Activated naive CD4-positive, alpha-beta T cell treated with Interleukin-2 at 50 U/mL for 16 hours (primary cell): ENCODE measurements around the gene OR10H1.
"Not testable (repeated sequence)": the region's sequence is repeated elsewhere in the genome, so short reads cannot be mapped to it uniquely, and the experiment has no call there.

Source experiments
- DNase-seq: peaks from one replicate; pipeline ENCODE4 v3.0.0-alpha.2; 2020

The OR10H1 gene

DNA sequence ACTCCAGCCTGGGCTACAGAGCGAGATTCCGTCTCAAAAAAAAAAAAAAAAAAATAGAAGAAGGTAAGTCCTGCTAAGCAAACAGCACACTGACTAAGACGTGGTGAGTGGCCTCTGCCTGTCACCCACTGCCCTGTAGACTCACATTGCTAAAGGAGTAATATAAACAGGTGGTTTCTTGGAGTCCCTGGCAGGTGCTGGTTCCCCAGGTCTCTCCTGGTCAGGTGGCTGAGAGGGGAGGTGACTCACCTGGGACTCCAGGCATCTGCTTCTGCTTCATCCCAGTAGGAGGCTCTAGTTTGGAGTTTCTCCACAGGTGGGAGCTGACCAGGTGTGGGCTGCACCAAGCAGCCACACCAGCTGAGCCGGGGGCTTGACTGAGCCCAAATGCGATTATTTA lies at the start of gene OR10H1:
TSS of gene OR10H1 (minus strand) at position 359 of the 400 bp plus-strand sequence. CDS start 7,627 bp downstream, outside the sequence.
- no peak for DNase-seq

DNA sequence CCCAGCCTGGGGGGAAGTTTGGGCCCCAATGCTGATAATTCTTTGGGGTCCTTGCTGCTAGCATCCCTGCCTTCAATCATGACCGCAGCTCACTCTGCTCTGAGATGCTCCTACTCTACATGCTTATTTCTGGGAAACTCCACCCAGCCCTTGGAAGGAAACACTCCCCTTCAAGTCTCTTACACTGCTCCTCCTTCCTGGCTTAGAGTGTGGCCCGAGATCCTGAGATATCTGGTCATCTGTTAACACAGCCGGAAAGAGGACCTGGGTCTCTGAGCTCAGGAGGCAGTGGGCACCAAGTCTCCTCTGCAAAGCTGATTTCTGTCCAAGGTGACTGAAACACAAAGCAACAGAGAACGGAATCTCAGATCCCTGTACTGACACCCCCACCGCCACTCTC lies 49.4 kb upstream of the OR10H1 start:
- no peak for DNase-seq

GRCh38 chr19:15863272-15863671 lies 47.8 kb upstream of the OR10H1 start:
- DNase-seq = no peak

- DNase-seq = no peak
Observed at GRCh38 chr19:15862444-15862843, 47.0 kb upstream of the OR10H1 start.

DNA sequence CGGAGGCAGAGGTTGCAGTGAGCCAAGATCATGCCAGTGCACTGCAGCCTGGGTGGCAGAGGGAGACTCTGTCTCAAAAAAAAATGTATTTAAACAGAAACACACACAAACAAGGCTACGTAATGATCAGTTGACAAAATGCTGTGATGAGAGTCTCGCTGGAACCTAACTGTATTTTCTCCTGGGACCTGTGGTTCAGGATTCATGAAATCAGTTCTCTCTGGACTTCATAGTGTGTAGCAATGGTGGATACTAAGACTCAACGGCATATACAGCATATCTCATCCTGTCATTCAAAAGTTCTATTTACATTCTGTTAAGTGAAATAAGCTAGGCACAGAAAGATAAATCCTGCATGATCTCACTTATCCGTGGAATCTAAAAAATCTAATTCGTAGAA lies 45.1 kb upstream of the OR10H1 start:
- DNase-seq = no peak

DNA sequence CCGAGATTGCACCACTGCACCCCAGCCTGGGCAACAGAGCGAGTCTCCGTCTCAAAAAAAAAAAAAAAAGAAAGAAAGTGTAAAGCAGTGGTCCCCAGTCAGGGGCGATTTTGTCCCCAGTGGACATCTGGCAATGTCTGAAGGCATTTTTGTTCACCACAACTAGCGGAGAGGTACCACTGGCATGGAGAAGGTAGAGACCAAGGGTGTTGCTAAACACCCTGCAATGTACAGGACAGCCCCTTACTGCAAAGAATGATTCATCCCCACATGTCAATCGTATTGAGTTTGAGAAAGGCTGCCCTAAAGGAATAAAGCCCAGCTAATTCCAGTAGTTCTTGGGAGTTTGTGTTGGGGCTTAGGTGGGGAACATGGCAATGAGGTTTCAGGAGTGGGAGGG lies 43.7 kb upstream of the OR10H1 start:
- DNase-seq = no peak

- DNase-seq = no peak
Observed at GRCh38 chr19:15850385-15850784, 34.9 kb upstream of the OR10H1 start.

DNA sequence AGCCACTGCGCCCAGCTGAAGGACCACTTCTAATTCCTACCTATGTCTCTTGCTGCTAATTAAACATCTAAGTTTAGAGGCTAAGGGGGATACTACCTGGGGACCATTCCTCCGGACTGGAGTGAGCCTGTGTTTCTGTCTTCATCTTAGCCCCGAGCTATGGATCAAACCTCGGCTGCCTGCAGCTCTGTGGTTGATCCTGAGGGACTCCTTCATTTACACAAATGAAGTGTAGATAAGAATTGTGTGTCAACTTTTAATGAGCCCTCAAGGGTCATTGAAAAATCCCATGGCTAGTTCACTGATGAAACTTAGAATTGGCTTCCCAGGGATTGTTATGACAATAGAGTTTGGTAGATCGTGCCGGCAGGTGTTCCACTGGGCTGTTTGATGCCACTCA lies 31.5 kb upstream of the OR10H1 start:
- no peak for DNase-seq

DNA sequence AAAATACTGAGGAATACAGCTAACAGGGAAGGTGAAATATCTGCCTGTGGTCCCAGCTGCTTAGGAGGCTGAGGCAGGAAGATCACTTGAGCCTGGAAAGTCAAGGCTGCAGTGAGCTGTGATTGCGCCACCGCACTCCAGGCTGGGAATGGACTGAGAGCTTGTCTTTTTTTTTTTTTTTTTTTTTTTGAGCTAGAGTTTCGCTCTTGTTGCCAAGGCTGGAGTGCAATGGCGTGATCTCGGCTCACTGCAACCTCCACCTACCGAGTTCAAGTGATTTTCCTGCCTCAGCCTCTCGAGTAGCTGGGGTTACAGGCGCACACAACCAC lies 28.4 kb upstream of the OR10H1 start:
- DNase-seq = not testable (repeated sequence)

DNA sequence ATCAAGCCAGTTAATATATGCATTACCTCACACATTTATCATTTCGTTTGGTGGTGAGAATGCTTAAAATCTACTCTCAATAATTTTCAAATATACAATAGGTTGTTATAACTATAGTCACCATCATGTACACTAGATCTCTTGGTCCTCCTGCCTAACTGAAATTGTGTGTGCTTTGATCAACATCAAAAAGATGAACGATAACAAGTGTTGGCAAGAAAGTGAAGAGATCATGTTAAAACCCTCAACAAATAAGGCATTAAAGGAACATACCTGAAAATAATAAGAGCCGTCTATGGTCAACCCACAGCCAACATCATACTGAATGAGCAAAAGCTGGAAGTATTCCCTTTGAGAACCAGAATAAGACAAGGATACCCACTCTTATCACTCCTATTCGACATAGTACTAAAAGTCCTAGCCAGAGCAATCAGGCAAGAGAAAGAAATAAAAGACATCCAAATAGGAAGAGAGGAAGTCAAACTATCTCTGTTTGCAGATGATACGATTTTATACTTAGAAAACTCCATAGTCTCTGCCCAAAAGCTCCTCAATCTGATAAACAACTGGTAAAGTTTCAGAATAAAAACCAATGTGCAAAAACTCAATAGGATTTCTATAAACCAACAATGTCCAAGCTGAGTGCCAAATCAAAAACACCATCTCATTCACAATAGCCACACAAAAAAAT lies 27.9 kb upstream of the OR10H1 start:
- no peak for DNase-seq

- peak; percentile 4 for DNase-seq
Observed at GRCh38 chr19:15841875-15842569, 26.6 kb upstream of the OR10H1 start.

GRCh38 chr19:15840833-15841232 lies 25.4 kb upstream of the OR10H1 start:
- DNase-seq = no peak

GRCh38 chr19:15839888-15840287 lies 24.4 kb upstream of the OR10H1 start:
- not testable (repeated sequence) for DNase-seq

- DNase-seq = no peak
Observed at GRCh38 chr19:15838351-15838750, 22.9 kb upstream of the OR10H1 start.

GRCh38 chr19:15837221-15837731 lies 21.8 kb upstream of the OR10H1 start:
- no peak for DNase-seq

- peak; percentile 95 for DNase-seq
Observed at GRCh38 chr19:15836330-15837220, 21.1 kb upstream of the OR10H1 start.

- DNase-seq = peak; percentile 51
Observed at GRCh38 chr19:15835565-15836329, 20.3 kb upstream of the OR10H1 start.

GRCh38 chr19:15834232-15834631 lies 18.8 kb upstream of the OR10H1 start:
- not testable (repeated sequence) for DNase-seq

GRCh38 chr19:15831626-15832025 lies 16.2 kb upstream of the OR10H1 start:
- no peak for DNase-seq

- DNase-seq = no peak
Observed at GRCh38 chr19:15829786-15830185, 14.3 kb upstream of the OR10H1 start.

- DNase-seq = no peak
Observed at GRCh38 chr19:15829306-15829698, 13.8 kb upstream of the OR10H1 start.

- DNase-seq = not testable (repeated sequence)
Observed at GRCh38 chr19:15828611-15829305, 13.3 kb upstream of the OR10H1 start.
